CD8-positive, alpha-beta memory T cell (primary cell): Measurements from ENCODE around the gene SLIT1. TPM values are rescaled to one million over a fixed set of nuclear protein-coding genes. Genes with fewer than 3 reads are reported as not detected.

Experiments used
- CTCF ChIA-PET: fragments of 350-600 bp; sonication (Branson Sonifier 250); formaldehyde crosslinking; loops from one replicate; lab custom pipeline; 2021; ENCODE audit warnings: antibody characterized with exemption; lab: Charles Lee
- POLR2A ChIA-PET: fragments of 350-600 bp; sonication (Branson Sonifier 250); formaldehyde crosslinking; loops from one replicate; lab custom pipeline; 2021; ENCODE audit warnings: antibody characterized with exemption; lab: Charles Lee
- DNase-seq, 5 donors: peaks; one replicate each; pipeline versions ENCODE4 v3.0.0 to v3.0.0-alpha.2; 2020 to 2022; ENCODE audit warnings: mixed read lengths in 1 of 5
- H3K27ac ChIP-seq: one replicate; pipeline ENCODE4 v1.7.0; 2013; ENCODE audit warnings: low read depth, mild to moderate bottlenecking, low read length, moderate library complexity
- H3K27me3 ChIP-seq: 2 replicates; pipeline ENCODE4 v1.7.0; 2013; ENCODE audit warnings: low read length, mild to moderate bottlenecking; ENCODE audit not compliant: insufficient read depth, poor library complexity, severe bottlenecking
- H3K36me3 ChIP-seq: 2 replicates; pipeline ENCODE4 v1.7.0; 2013; ENCODE audit warnings: mild to moderate bottlenecking, low read length, moderate library complexity; ENCODE audit not compliant: insufficient read depth
- H3K4me1 ChIP-seq: 2 replicates; pipeline ENCODE4 v1.7.0; 2013; ENCODE audit warnings: mild to moderate bottlenecking, low read length, moderate library complexity; ENCODE audit not compliant: insufficient read depth
- H3K4me3 ChIP-seq: 2 replicates; pipeline ENCODE4 v1.7.0; 2013; ENCODE audit warnings: mild to moderate bottlenecking, low read length
- H3K9me3 ChIP-seq: 2 replicates; pipeline ENCODE4 v1.7.0; 2013; ENCODE audit warnings: mild to moderate bottlenecking, low read length
- H3K27ac Mint-ChIP-seq, 8 donors: one replicate each; pipeline ENCODE4 v1.8.0; 2020 to 2021; ENCODE audit warnings: mixed read lengths in 8 of 8, mild to moderate bottlenecking in 6 of 8, inconsistent platforms in 3 of 8, moderate library complexity in 3 of 8
- H3K27me3 Mint-ChIP-seq, 2 donors: one replicate each; pipeline ENCODE4 v1.8.0; 2020 to 2021; ENCODE audit warnings: mixed read lengths in 2 of 2, mild to moderate bottlenecking in 1 of 2, moderate library complexity in 1 of 2
- H3K36me3 Mint-ChIP-seq, 3 donors: one replicate each; pipeline ENCODE4 v1.8.0; 2020 to 2021; ENCODE audit warnings: mixed read lengths in 3 of 3, inconsistent platforms in 1 of 3, mild to moderate bottlenecking in 1 of 3
- H3K4me1 Mint-ChIP-seq, 3 donors: one replicate each; pipeline ENCODE4 v1.8.0; 2020 to 2021; ENCODE audit warnings: mixed read lengths in 3 of 3, inconsistent platforms in 1 of 3, mild to moderate bottlenecking in 1 of 3
- H3K4me3 Mint-ChIP-seq, 7 donors: one replicate each; pipeline ENCODE4 v1.8.0; 2020 to 2021; ENCODE audit warnings: mixed read lengths in 7 of 7, mild to moderate bottlenecking in 6 of 7, moderate library complexity in 4 of 7, inconsistent platforms in 2 of 7
- H3K9me3 Mint-ChIP-seq, 5 donors: one replicate each; pipeline ENCODE4 v1.8.0; 2020 to 2022; ENCODE audit warnings: mixed read lengths in 5 of 5, mild to moderate bottlenecking in 3 of 5, moderate library complexity in 2 of 5, inconsistent platforms in 1 of 5
- polyA plus RNA-seq: library from polyadenylated mRNA; unstranded; fragments of 300-500 nt; fragmentation: Illumina TruSeq; gene quantifications from one replicate; pipeline ENCODE4 v1.2.3, GENCODE V29; 2021
- total RNA-seq, 2 experiments: library from RNA; stranded (reverse); gene quantifications; one replicate each; pipeline ENCODE4 v1.2.3, GENCODE V29; 2021

SLIT1 gene
- total and polyA plus RNA-seq, 3 experiments from 2014 or later: 0.06 to 0.20 TPM; not detected in 1

- Histone ChIP-seq H3K36me3 (no peaks in the 10 kb centered on the region), H3K27ac (no peak overlapping the region), H3K4me3 (no peak overlapping the region), H3K9me3 (no peaks in the 10 kb centered on the region), H3K27me3 (no peaks in the 10 kb centered on the region), H3K4me1 (no peaks in the 10 kb centered on the region)
- POLR2A ChIA-PET: no interaction called here
- H3K27me3 Mint-ChIP-seq: peaks cover 3 to 31% of the 10 kb centered on the region in 2 donors
- no peak overlapping the region for H3K27ac Mint-ChIP-seq
- H3K4me1 Mint-ChIP-seq: peaks cover 5 to 12% (median 8%) of the 10 kb centered on the region in 3 donors
- CTCF ChIA-PET: interaction anchor here (1.2 to 4.7 kb wide), 2 partner anchors 30 to 143 kb away, joined by 5 to 18 read pairs; no protein-coding TSS in a partner anchor
- H3K4me3 Mint-ChIP-seq: no peak overlapping the region
- H3K9me3 Mint-ChIP-seq: peaks cover 0 to 8% (median 0%) of the 10 kb centered on the region in 5 donors
- peak in 1 of 5 donors; percentile 39 for DNase-seq
- no peaks in the 10 kb centered on the region for H3K36me3 Mint-ChIP-seq
Measured at GRCh38 chr10:97066877-97067555, 118.7 kb downstream of the SLIT1 start.

- DNase-seq: peak in 1 of 5 donors; percentile 22
Measured at GRCh38 chr10:97065686-97066660, 119.8 kb downstream of the SLIT1 start.

GRCh38 chr10:97065128-97065527 lies 120.6 kb downstream of the SLIT1 start:
- Histone ChIP-seq H3K9me3 (no peaks in the 10 kb centered on the region), H3K4me1 (no peaks in the 10 kb centered on the region), H3K36me3 (no peaks in the 10 kb centered on the region), H3K27me3 (no peaks in the 10 kb centered on the region), H3K27ac (no peak overlapping the region), H3K4me3 (no peak overlapping the region)
- ChIA-PET CTCF (interaction anchor here (4.7 kb wide), 1 partner anchor 145 kb away, joined by 18 read pairs; no protein-coding TSS in a partner anchor), POLR2A (no interaction called here)
- Mint-ChIP-seq H3K27ac (no peak overlapping the region), H3K4me1 (peaks cover 5 to 10% (median 8%) of the 10 kb centered on the region in 3 donors), H3K36me3 (no peaks in the 10 kb centered on the region), H3K4me3 (no peak overlapping the region), H3K9me3 (peaks cover 0 to 8% (median 0%) of the 10 kb centered on the region in 5 donors), H3K27me3 (peaks cover 0 to 18% of the 10 kb centered on the region in 2 donors)
- DNase-seq: no peak

More at GRCh38 chr10:97065686-97066660, 119.8 kb downstream of the SLIT1 start:
- no peak overlapping the region for H3K27ac Mint-ChIP-seq
- peaks cover 0 to 8% (median 0%) of the 10 kb centered on the region in 5 donors for H3K9me3 Mint-ChIP-seq
- H3K4me3 Mint-ChIP-seq: no peak overlapping the region
- Histone ChIP-seq H3K4me1 (no peaks in the 10 kb centered on the region), H3K27me3 (no peaks in the 10 kb centered on the region), H3K27ac (no peak overlapping the region), H3K9me3 (no peaks in the 10 kb centered on the region), H3K4me3 (no peak overlapping the region), H3K36me3 (no peaks in the 10 kb centered on the region)
- peaks cover 5 to 12% (median 8%) of the 10 kb centered on the region in 3 donors for H3K4me1 Mint-ChIP-seq
- peaks cover 0 to 21% of the 10 kb centered on the region in 2 donors for H3K27me3 Mint-ChIP-seq
- no peaks in the 10 kb centered on the region for H3K36me3 Mint-ChIP-seq
- ChIA-PET CTCF (interaction anchor here (0.5 to 4.7 kb wide), 3 partner anchors 29 to 165 kb away, joined by 3 to 18 read pairs (median 5); no protein-coding TSS in a partner anchor), POLR2A (no interaction called here)

DNA sequence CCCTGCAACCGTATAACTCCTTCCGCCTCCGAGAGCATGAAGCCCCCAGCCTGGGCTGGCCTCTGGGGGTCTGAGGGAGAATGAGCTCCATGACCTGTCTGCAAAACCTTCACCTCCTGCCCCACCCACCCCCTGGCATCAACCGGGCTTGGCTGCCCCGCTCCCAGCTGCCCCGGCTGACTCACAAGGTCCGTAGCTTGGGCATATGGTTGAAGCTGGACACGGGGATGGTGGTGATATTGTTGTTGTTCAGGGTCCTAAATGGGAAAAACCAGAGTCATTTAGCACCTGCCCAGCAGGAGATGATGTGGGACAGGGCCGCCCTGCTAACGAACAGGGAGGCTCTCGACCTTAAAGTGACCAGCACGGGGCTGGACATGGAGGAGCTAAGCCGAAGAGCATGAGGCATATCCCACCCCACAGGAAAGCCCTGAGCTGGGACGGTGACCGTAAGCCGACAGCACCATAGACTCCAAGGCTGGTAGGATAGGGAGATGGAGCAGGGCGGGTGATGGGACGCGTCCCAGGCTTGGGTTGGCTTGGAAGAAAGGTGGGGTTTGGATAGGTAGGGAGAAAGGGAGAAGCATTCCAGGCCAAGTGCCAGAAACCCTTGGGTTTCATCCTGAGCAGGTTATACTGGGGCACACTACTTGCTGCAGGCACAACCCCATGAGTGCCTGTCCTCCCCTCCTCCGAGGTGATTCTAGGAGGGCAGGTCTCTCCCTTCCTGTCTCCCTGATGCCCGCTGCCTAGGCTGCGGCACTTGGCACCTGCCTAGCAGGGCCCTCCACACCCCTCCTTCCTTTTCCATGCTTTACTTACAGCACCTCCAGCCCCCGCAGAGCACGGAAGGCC lies 121.5 kb downstream of the SLIT1 start:
- ChIA-PET CTCF (interaction anchor here (0.9 to 1.0 kb wide), 2 partner anchors 8 to 27 kb away, joined by 3 to 4 read pairs; no protein-coding TSS in a partner anchor), POLR2A (no interaction called here)
- Mint-ChIP-seq H3K9me3 (peaks cover 0 to under 1% (median 0%) of the 10 kb centered on the region in 5 donors), H3K27me3 (peaks cover 0 to 18% of the 10 kb centered on the region in 2 donors), H3K4me3 (no peak overlapping the region), H3K27ac (no peak overlapping the region), H3K4me1 (peaks cover 0 to 1% (median under 1%) of the 10 kb centered on the region in 3 donors), H3K36me3 (no peaks in the 10 kb centered on the region)
- no peak overlapping the region for H3K4me3 ChIP-seq
- no peaks in the 10 kb centered on the region for H3K9me3 ChIP-seq
- H3K27ac ChIP-seq: no peak overlapping the region
- H3K4me1 ChIP-seq: no peaks in the 10 kb centered on the region
- H3K27me3 ChIP-seq: no peaks in the 10 kb centered on the region
- no peaks in the 10 kb centered on the region for H3K36me3 ChIP-seq
- DNase-seq: peak in 1 of 5 donors; percentile 27

DNA sequence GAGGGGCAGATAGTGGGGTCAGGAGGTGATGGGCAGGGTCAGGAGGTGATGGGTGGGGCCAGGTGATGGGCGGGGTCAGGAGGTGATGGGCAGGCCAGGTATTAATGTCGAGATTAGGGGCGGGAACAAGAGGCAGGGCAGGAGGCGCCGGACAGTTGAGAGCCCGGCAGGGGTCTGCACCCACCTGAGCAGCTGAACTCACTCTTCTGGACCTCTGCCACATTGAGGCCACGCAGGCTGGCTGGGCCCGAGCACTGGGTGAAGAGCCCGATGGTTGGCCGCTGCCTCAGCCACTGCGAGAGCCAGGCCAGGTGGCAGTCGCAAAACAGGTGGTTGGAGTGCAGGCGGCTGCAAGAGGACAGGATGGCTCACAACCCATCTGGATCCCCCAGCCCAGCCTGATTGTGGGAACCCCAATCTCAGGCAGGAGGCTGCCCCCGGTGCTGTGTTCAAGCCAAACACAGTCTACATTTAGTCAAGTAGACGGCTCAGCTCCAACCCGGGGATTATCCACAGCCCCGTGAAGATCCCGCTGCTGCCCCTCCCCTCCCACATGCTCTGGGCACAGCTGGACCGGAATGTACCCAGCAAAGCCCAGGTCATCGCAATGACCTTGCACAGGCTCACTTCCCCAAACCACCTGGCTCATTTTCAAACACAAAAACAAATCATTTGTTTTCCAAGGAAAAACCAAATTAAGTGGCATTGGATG lies 122.3 kb downstream of the SLIT1 start:
- Mint-ChIP-seq H3K27me3 (peaks cover 0 to 13% of the 10 kb centered on the region in 2 donors), H3K27ac (no peak overlapping the region), H3K36me3 (no peaks in the 10 kb centered on the region), H3K9me3 (no peaks in the 10 kb centered on the region), H3K4me1 (no peaks in the 10 kb centered on the region), H3K4me3 (no peak overlapping the region)
- Histone ChIP-seq H3K36me3 (no peaks in the 10 kb centered on the region), H3K4me1 (no peaks in the 10 kb centered on the region), H3K27ac (no peak overlapping the region), H3K4me3 (no peak overlapping the region), H3K9me3 (no peaks in the 10 kb centered on the region), H3K27me3 (no peaks in the 10 kb centered on the region)
- POLR2A ChIA-PET: no interaction called here
- CTCF ChIA-PET: interaction anchor here (0.9 to 1.0 kb wide), 2 partner anchors 9 to 27 kb away, joined by 3 to 4 read pairs; no protein-coding TSS in a partner anchor
- no peak for DNase-seq

DNA sequence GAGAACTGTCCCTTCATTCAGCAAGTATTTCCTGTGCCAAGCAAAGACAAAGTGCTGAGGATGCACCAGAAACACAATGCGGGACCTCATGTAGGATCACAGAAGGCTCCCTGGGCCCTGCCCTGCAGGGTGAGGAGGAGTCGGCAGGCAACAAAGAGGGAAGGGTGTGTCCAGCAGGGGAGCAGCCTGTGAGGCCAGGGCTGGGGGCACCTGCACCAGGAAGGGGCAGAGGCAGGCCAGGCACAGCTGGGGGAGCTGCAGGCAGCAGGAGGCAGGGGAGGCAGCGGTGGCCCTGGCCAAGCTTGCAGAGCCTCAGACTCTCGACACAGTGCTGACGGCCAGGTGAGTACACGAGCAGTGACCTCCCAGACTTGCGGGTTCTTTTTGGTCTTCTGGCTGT lies 123.3 kb downstream of the SLIT1 start:
- Mint-ChIP-seq H3K27ac (no peak overlapping the region), H3K4me3 (no peak overlapping the region), H3K27me3 (peaks cover 0 to 10% of the 10 kb centered on the region in 2 donors), H3K9me3 (no peaks in the 10 kb centered on the region), H3K4me1 (no peaks in the 10 kb centered on the region), H3K36me3 (no peaks in the 10 kb centered on the region)
- ChIA-PET POLR2A (no interaction called here), CTCF (interaction anchor here (2.0 kb wide), 1 partner anchor 10 kb away, joined by 8 read pairs; no protein-coding TSS in a partner anchor)
- Histone ChIP-seq H3K27me3 (no peaks in the 10 kb centered on the region), H3K9me3 (no peaks in the 10 kb centered on the region), H3K4me1 (no peaks in the 10 kb centered on the region), H3K27ac (no peak overlapping the region), H3K4me3 (no peak overlapping the region), H3K36me3 (no peaks in the 10 kb centered on the region)
- no peak for DNase-seq

DNA sequence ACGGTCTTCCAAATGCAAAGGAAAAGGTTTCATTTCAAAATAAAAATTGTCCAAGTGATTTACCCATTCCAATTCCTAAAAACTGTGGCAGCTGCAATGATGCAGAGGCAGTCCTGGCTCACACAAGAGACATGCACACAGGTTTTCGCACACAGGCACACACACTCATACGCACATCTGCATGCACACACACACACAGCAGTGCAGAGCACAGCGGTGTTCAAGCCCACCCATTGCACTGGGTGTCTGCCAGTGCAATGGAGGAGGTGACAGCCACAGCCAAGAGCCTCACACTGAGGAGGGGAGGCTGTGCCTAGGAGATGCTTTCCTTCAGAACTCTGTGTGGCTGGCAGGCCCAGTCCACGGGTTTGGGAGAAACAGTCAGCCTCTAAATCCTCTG lies 123.7 kb downstream of the SLIT1 start:
- DNase-seq: no peak
- H3K4me3 Mint-ChIP-seq: no peak overlapping the region
- ChIA-PET CTCF (interaction anchor here (2.0 kb wide), 1 partner anchor 11 kb away, joined by 8 read pairs; no protein-coding TSS in a partner anchor), POLR2A (no interaction called here)
- H3K4me3 ChIP-seq: no peak overlapping the region
- H3K9me3 Mint-ChIP-seq: no peaks in the 10 kb centered on the region
- no peaks in the 10 kb centered on the region for H3K36me3 Mint-ChIP-seq
- no peak overlapping the region for H3K27ac Mint-ChIP-seq
- no peaks in the 10 kb centered on the region for H3K36me3 ChIP-seq
- peaks cover 0 to 10% of the 10 kb centered on the region in 2 donors for H3K27me3 Mint-ChIP-seq
- H3K4me1 Mint-ChIP-seq: no peaks in the 10 kb centered on the region
- H3K9me3 ChIP-seq: no peaks in the 10 kb centered on the region
- no peaks in the 10 kb centered on the region for H3K4me1 ChIP-seq
- H3K27ac ChIP-seq: no peak overlapping the region
- H3K27me3 ChIP-seq: no peaks in the 10 kb centered on the region
